Stimulated activated naive CD8-positive, alpha-beta T cell treated with anti-CD3 and anti-CD28 coated beads, Interleukin-15, amount 100 ng/mL, for 72 hours (primary cell): Measurements from ENCODE around the gene MYH10.

Experiments used
- ATAC-seq: fragments of 150-1000 bp; cut with Tn5 transposase; 2 replicates; pipeline ENCODE4 v1.10.0; 2021; ENCODE audit warnings: mild to moderate bottlenecking, moderate library complexity
- DNase-seq, 2 donors: peaks; one replicate each; pipeline ENCODE4 v3.0.0; 2021 to 2022
- H3K27ac Mint-ChIP-seq, 2 donors: one replicate each; pipeline ENCODE4 v1.8.0; 2022; ENCODE audit warnings: mild to moderate bottlenecking in 2 of 2, mixed read lengths in 2 of 2, moderate library complexity in 2 of 2
- H3K27me3 Mint-ChIP-seq: one replicate; pipeline ENCODE4 v1.8.0; 2022; ENCODE audit warnings: mixed read lengths
- H3K4me1 Mint-ChIP-seq: one replicate; pipeline ENCODE4 v1.8.0; 2022; ENCODE audit warnings: mild to moderate bottlenecking, mixed read lengths
- H3K4me3 Mint-ChIP-seq, 2 donors: one replicate each; pipeline ENCODE4 v1.8.0; 2022; ENCODE audit warnings: mild to moderate bottlenecking in 2 of 2, mixed read lengths in 2 of 2, moderate library complexity in 1 of 2
- H3K9me3 Mint-ChIP-seq, 2 donors: one replicate each; pipeline ENCODE4 v1.8.0; 2022; ENCODE audit warnings: mixed read lengths in 2 of 2

MYH10 gene

GRCh38 chr17:8658810-8659209 is 28.3 kb upstream of the MYH10 start:
- H3K4me1 Mint-ChIP-seq: no peaks in the 10 kb centered on the region
- H3K27ac Mint-ChIP-seq: peak overlapping the region in 1 of 2 donors; percentile 51
- no peak overlapping the region for H3K4me3 Mint-ChIP-seq
- ATAC-seq: no peak
- DNase-seq: no peak
- peaks cover 17% of the 10 kb centered on the region for H3K27me3 Mint-ChIP-seq
- peaks cover 14 to 27% of the 10 kb centered on the region in 2 donors for H3K9me3 Mint-ChIP-seq

GRCh38 chr17:8656693-8657092 is 26.2 kb upstream of the MYH10 start:
- peaks cover 6% of the 10 kb centered on the region for H3K27me3 Mint-ChIP-seq
- peaks cover 14 to 27% of the 10 kb centered on the region in 2 donors for H3K9me3 Mint-ChIP-seq
- H3K4me1 Mint-ChIP-seq: no peaks in the 10 kb centered on the region
- H3K4me3 Mint-ChIP-seq: no peak overlapping the region
- no peak for ATAC-seq
- no peak overlapping the region for H3K27ac Mint-ChIP-seq
- no peak for DNase-seq

- Mint-ChIP-seq H3K9me3 (peaks cover 14 to 20% of the 10 kb centered on the region in 2 donors), H3K27me3 (peaks cover 8% of the 10 kb centered on the region), H3K4me3 (no peak overlapping the region), H3K27ac (no peak overlapping the region), H3K4me1 (no peaks in the 10 kb centered on the region)
- DNase-seq: no peak
- ATAC-seq: no peak
Measured at GRCh38 chr17:8654822-8655221, 24.3 kb upstream of the MYH10 start.

- Mint-ChIP-seq H3K4me1 (no peaks in the 10 kb centered on the region), H3K27me3 (peaks cover 14% of the 10 kb centered on the region), H3K9me3 (peaks cover 0 to 2% of the 10 kb centered on the region in 2 donors), H3K27ac (no peak overlapping the region), H3K4me3 (no peak overlapping the region)
- DNase-seq (no peak), ATAC-seq (no peak)
Measured at GRCh38 chr17:8651013-8651412, 20.5 kb upstream of the MYH10 start.

GRCh38 chr17:8650119-8650499 is 19.6 kb upstream of the MYH10 start:
- H3K4me3 Mint-ChIP-seq: no peak overlapping the region
- peaks cover 21% of the 10 kb centered on the region for H3K27me3 Mint-ChIP-seq
- DNase-seq (no peak), ATAC-seq (no peak)
- H3K9me3 Mint-ChIP-seq: no peaks in the 10 kb centered on the region
- H3K4me1 Mint-ChIP-seq: no peaks in the 10 kb centered on the region
- H3K27ac Mint-ChIP-seq: no peak overlapping the region

- H3K4me1 Mint-ChIP-seq: no peaks in the 10 kb centered on the region
- H3K9me3 Mint-ChIP-seq: no peaks in the 10 kb centered on the region
- H3K27me3 Mint-ChIP-seq: peaks cover 24% of the 10 kb centered on the region
- no peak overlapping the region for H3K4me3 Mint-ChIP-seq
- DNase-seq (no peak), ATAC-seq (no peak)
- no peak overlapping the region for H3K27ac Mint-ChIP-seq
Measured at GRCh38 chr17:8649157-8650118, 18.9 kb upstream of the MYH10 start.

GRCh38 chr17:8647956-8648355 is 17.4 kb upstream of the MYH10 start:
- ATAC-seq: no peak
- Mint-ChIP-seq H3K4me1 (no peaks in the 10 kb centered on the region), H3K4me3 (no peak overlapping the region), H3K9me3 (no peaks in the 10 kb centered on the region), H3K27ac (no peak overlapping the region), H3K27me3 (peaks cover 31% of the 10 kb centered on the region)
- no peak for DNase-seq

- H3K27me3 Mint-ChIP-seq: peaks cover 31% of the 10 kb centered on the region
- no peaks in the 10 kb centered on the region for H3K9me3 Mint-ChIP-seq
- H3K4me3 Mint-ChIP-seq: no peak overlapping the region
- H3K4me1 Mint-ChIP-seq: no peaks in the 10 kb centered on the region
- ATAC-seq: no peak
- no peak for DNase-seq
- no peak overlapping the region for H3K27ac Mint-ChIP-seq
Measured at GRCh38 chr17:8647202-8647601, 16.7 kb upstream of the MYH10 start.

- H3K27ac Mint-ChIP-seq: no peak overlapping the region
- H3K4me3 Mint-ChIP-seq: no peak overlapping the region
- no peaks in the 10 kb centered on the region for H3K4me1 Mint-ChIP-seq
- no peak for ATAC-seq
- no peak for DNase-seq
- peaks cover 23% of the 10 kb centered on the region for H3K27me3 Mint-ChIP-seq
- no peaks in the 10 kb centered on the region for H3K9me3 Mint-ChIP-seq
Measured at GRCh38 chr17:8644507-8644902, 14.0 kb upstream of the MYH10 start.

- H3K4me1 Mint-ChIP-seq: no peaks in the 10 kb centered on the region
- H3K27me3 Mint-ChIP-seq: peaks cover 23% of the 10 kb centered on the region
- no peaks in the 10 kb centered on the region for H3K9me3 Mint-ChIP-seq
- H3K27ac Mint-ChIP-seq: no peak overlapping the region
- ATAC-seq (no peak), DNase-seq (no peak)
- no peak overlapping the region for H3K4me3 Mint-ChIP-seq
Measured at GRCh38 chr17:8643855-8644506, 13.5 kb upstream of the MYH10 start.

GRCh38 chr17:8639709-8640108 is 9.2 kb upstream of the MYH10 start:
- ATAC-seq: no peak
- Mint-ChIP-seq H3K27ac (no peak overlapping the region), H3K4me1 (no peaks in the 10 kb centered on the region), H3K27me3 (peaks cover 24% of the 10 kb centered on the region), H3K4me3 (no peak overlapping the region), H3K9me3 (no peaks in the 10 kb centered on the region)
- DNase-seq: no peak

- no peaks in the 10 kb centered on the region for H3K9me3 Mint-ChIP-seq
- H3K4me3 Mint-ChIP-seq: no peak overlapping the region
- ATAC-seq (no peak), DNase-seq (no peak)
- H3K27me3 Mint-ChIP-seq: peaks cover 76% of the 10 kb centered on the region
- no peak overlapping the region for H3K27ac Mint-ChIP-seq
- peaks cover 27% of the 10 kb centered on the region for H3K4me1 Mint-ChIP-seq
Measured at GRCh38 chr17:8632061-8632460, 1.5 kb upstream of the MYH10 start.

GRCh38 chr17:8631554-8631877 is 991 bp upstream of the MYH10 start:
- Mint-ChIP-seq H3K9me3 (no peaks in the 10 kb centered on the region), H3K4me3 (peak overlapping the region; percentile 98), H3K4me1 (peaks cover 27% of the 10 kb centered on the region), H3K27ac (no peak overlapping the region), H3K27me3 (peaks cover 74% of the 10 kb centered on the region)
- DNase-seq: no peak
- ATAC-seq: no peak

GRCh38 chr17:8630802-8631553 is 453 bp upstream of the MYH10 start:
- Mint-ChIP-seq H3K4me1 (peaks cover 27% of the 10 kb centered on the region), H3K27me3 (peaks cover 69% of the 10 kb centered on the region), H3K27ac (peak overlapping the region in 1 of 2 donors; percentile 91), H3K9me3 (no peaks in the 10 kb centered on the region), H3K4me3 (peak overlapping the region; percentile 98)
- peak; percentile 98 for ATAC-seq
- peak; percentile 91 to 95 for DNase-seq

GRCh38 chr17:8629371-8630226 is 926 bp downstream of the MYH10 start:
- Mint-ChIP-seq H3K4me1 (peaks cover 27% of the 10 kb centered on the region), H3K9me3 (no peaks in the 10 kb centered on the region), H3K4me3 (peak overlapping the region; percentile 98), H3K27me3 (peaks cover 60% of the 10 kb centered on the region), H3K27ac (peak overlapping the region; percentile 69 to 86)
- DNase-seq (peak; percentile 17 to 27), ATAC-seq (no peak)
